Uterus (tissue), 4 donors: Measurements from ENCODE around the gene DHX8. TPM values are rescaled to one million over a fixed set of nuclear protein-coding genes. Genes with fewer than 3 reads are reported as not detected.

Experiments used
- DNase-seq, 2 donors: peaks; one replicate each; pipeline ENCODE4 v3.0.0-alpha.2; 2019 to 2020
- H3K27ac ChIP-seq, 2 donors: fragments of 200-600 bp; sonication (generic); 1 replicate in 1 of 2; 2 replicates in 1 of 2; pipeline ENCODE4 v1.5.1; 2016 to 2018
- H3K27me3 ChIP-seq, 2 donors: fragments of 200-600 bp; sonication (generic); one replicate each; pipeline ENCODE4 v1.5.1; 2018 to 2019; ENCODE audit warnings: control low read depth in 1 of 2
- H3K36me3 ChIP-seq, 2 donors: fragments of 200-600 bp; sonication (generic); one replicate each; pipeline ENCODE4 v1.5.1; 2019; ENCODE audit warnings: control low read depth in 1 of 2
- H3K4me1 ChIP-seq, 2 donors: fragments of 200-600 bp; sonication (generic); one replicate each; pipeline ENCODE4 v1.5.1; 2018 to 2019; ENCODE audit warnings: control low read depth in 1 of 2
- H3K4me3 ChIP-seq, 2 donors: fragments of 200-600 bp; sonication (generic); 1 replicate in 1 of 2; 2 replicates in 1 of 2; pipeline ENCODE4 v1.5.1; 2018 to 2019; ENCODE audit warnings: mild to moderate bottlenecking in 1 of 2
- H3K9me3 ChIP-seq, 2 donors: fragments of 200-600 bp; sonication (generic); one replicate each; pipeline ENCODE4 v1.5.1; 2019; ENCODE audit warnings: control low read depth in 1 of 2
- CTCF ChIP-seq, 4 experiments: fragments of 200-600 bp in 2 of 4; fragments of 450-650 bp in 2 of 4; sonication (generic) in 2 of 4; IDR thresholded peaks; one replicate each; pipeline ENCODE4 v1.5.1; 2016 to 2019; ENCODE audit warnings: antibody characterized with exemption in 4 of 4, mild to moderate bottlenecking in 2 of 4, moderate library complexity in 1 of 4
- POLR2A ChIP-seq, 2 donors: fragments of 450-650 bp; IDR thresholded peaks; one replicate each; pipeline ENCODE4 v1.6.1; 2016; ENCODE audit warnings: antibody characterized with exemption in 2 of 2, mild to moderate bottlenecking in 1 of 2, moderate library complexity in 1 of 2
- intact Hi-C: fragments of 100-400 bp; cut with DNase I; formaldehyde crosslinking; loops from one replicate; pipeline ENCODE4 v1.15.1; 2023; ENCODE audit warnings: low total_unique reads
- total RNA-seq, 4 donors: library from RNA; depleted of rRNA in 3 of 4; stranded (reverse); fragments of >200 nt in 3 of 4; gene quantifications; one replicate each; pipeline versions ENCODE4 v1.1.0 to v1.2.4, GENCODE V29; 2014 to 2023
- donor health status: DM: yes; HTN: yes; CAD: no.

Gene DHX8
- total RNA-seq, 4 donors from 2014 or later, result 8.5 to 54.6 (median 32.0) TPM

GRCh38 chr17:43534909-43535308, 51.1 kb downstream of the DHX8 start:
- Histone ChIP-seq H3K9me3 (no peaks in the 10 kb centered on the region), H3K36me3 (no peaks in the 10 kb centered on the region), H3K27me3 (no peaks in the 10 kb centered on the region), H3K4me1 (peaks cover 0 to 9% of the 10 kb centered on the region in 2 donors), H3K4me3 (no peak overlapping the region), H3K27ac (no peak overlapping the region)
- intact Hi-C loops, result no loop called here
- TF ChIP-seq POLR2A (IDR thresholded peaks at IDR 0.05), result no peak
- TF ChIP-seq CTCF (IDR thresholded peaks at IDR 0.05), result no peak
- no peak for DNase-seq

DNA sequence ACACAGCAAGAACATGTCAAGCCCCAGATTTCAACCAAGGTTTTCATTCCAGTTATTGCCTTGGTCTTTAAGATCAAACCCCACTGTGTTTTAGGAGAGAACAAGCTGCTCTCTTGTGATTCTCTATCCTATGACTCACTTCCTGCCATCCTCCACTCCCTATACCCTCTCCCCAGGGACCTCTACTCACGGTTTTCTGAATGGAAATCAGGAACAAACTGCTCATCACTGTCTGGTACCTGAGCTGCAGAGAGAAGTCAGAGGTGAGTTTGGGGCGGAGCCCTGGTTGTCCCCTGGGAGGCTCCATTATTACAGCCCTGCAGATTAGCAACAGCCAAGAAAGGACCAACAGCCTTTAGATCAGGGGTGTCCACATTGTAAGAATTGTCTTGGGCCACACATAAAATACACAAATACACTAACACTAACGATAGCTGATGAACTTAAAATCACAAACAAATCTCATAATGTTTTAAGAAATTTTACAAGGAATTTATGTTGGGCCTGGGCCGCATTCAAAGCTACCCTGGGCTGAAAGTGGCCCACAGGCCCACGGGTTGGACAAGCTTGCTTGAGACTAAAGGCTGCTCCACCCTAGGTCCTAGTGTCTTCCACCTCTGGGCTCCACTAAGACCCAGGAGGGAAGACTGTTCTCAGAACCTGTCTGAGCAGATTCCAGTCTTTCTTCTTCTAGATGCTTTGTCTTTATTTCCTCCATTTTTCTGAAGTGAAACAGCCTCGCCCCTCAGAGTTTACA, 52.6 kb downstream of the DHX8 start:
- no peak for DNase-seq
- H3K36me3 ChIP-seq, result no peaks in the 10 kb centered on the region
- no peak for TF ChIP-seq CTCF (IDR thresholded peaks at IDR 0.05)
- TF ChIP-seq POLR2A (IDR thresholded peaks at IDR 0.05), result no peak
- H3K27me3 ChIP-seq, result no peaks in the 10 kb centered on the region
- H3K27ac ChIP-seq, result no peak overlapping the region
- no peak overlapping the region for H3K4me3 ChIP-seq
- no peaks in the 10 kb centered on the region for H3K9me3 ChIP-seq
- no peaks in the 10 kb centered on the region for H3K4me1 ChIP-seq
- intact Hi-C loops, result no loop called here

DNA sequence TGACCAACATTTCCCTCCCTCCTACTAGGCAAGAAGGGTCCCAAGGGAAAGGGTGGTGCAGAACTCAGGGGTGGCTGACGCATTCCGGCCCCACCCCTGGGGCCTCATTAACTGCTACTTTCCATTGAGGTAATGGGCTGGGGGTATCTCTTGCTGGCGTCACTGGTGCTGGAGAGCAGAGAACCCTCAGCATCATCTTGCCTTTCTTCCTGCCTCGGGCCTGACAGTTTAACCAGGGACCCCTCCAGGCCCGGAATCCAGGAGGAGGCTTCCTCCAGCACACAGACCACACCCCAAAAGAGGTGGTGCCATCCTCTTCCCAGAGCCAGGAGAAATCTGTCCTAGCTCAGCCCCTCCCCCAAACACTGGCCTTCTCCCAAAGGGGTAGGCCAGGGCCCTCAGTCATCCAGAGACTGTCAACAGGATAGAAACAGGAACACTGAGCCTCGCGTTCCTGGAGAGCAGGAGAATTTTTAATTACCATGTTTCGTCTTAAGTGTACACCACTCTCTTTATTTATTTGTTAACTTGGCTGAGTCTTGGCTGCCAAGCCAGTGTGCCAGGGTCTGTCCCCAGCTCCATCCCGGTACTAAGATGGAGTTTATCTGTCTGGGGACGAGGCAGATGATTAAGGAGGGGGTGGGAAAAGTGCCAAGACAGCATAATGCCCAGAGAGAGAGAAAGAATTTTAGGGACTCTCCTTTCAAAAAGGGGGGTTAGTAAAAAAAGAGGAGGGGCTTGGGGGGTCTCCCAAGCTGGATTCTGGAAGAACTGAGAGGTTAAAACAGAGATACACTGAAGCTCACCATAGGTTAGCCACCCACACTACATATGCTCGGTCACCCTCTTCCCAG, 57.3 kb downstream of the DHX8 start:
- Histone ChIP-seq H3K27me3 (no peaks in the 10 kb centered on the region), H3K36me3 (no peaks in the 10 kb centered on the region), H3K9me3 (no peaks in the 10 kb centered on the region), H3K4me3 (no peak overlapping the region), H3K4me1 (peaks cover 0 to 6% of the 10 kb centered on the region in 2 donors), H3K27ac (no peak overlapping the region)
- TF ChIP-seq POLR2A (IDR thresholded peaks at IDR 0.05), result no peak
- no peak for TF ChIP-seq CTCF (IDR thresholded peaks at IDR 0.05)
- intact Hi-C loops, result no loop called here
- no peak for DNase-seq

DNA sequence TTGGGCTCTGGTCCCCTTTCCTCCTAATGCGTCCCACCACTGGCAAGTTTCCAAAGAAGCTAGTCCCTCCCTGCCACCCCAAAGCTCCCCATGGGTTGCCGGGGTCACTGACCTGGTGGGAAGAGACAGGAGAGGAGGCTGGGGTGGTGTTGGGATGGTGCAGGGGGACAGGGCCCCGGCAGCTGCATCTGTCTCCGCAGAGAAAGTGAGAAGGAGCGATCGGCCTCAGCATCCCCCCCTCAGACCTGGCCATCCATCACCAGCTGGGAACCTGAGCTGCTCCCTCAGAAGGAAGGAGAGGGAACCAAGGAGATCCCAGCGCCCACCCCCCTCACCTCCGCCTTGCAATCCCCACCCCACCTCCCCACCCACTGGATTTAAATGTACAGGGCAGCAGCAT, 59.1 kb downstream of the DHX8 start:
- H3K27me3 ChIP-seq, result no peaks in the 10 kb centered on the region

More for the DNA sequence above, 59.1 kb downstream of the DHX8 start:
- H3K36me3 ChIP-seq, result no peaks in the 10 kb centered on the region
- H3K4me1 ChIP-seq, result peaks cover 4 to 13% of the 10 kb centered on the region in 2 donors
- no peak for TF ChIP-seq POLR2A (IDR thresholded peaks at IDR 0.05)
- no peak for TF ChIP-seq CTCF (IDR thresholded peaks at IDR 0.05)
- no peaks in the 10 kb centered on the region for H3K9me3 ChIP-seq
- no peak overlapping the region for H3K27ac ChIP-seq
- no peak overlapping the region for H3K4me3 ChIP-seq
- no peak for DNase-seq
- intact Hi-C loops, result no loop called here
